HCT116 (cell line): ENCODE data around the gene VPS26B. TPM values are rescaled to one million over a fixed set of nuclear protein-coding genes. Genes with fewer than 3 reads are reported as not detected.

Experiments
- ATAC-seq: fragments of 200-7000 bp; cut with Tn5 transposase; 2 replicates; pipeline ENCODE4 v1.9.1; 2020; ENCODE audit warnings: mild to moderate bottlenecking, moderate library complexity
- BruUV-seq: library from RNA; stranded (reverse); fragments of 400-500 nt; replicated peaks from 2 replicates; lab custom pipeline; 2021; lab: Mats Ljungman, UMichigan
- CTCF ChIA-PET: fragments of 300-600 bp; sonication (Branson Sonifier 250); formaldehyde crosslinking; loops from one replicate; lab custom pipeline; 2021; ENCODE audit warnings: antibody characterized with exemption; lab: Charles Lee
- POLR2A ChIA-PET: fragments of 300-600, 350-600 bp; sonication (Branson Sonifier 250); formaldehyde crosslinking; loops from one replicate; lab custom pipeline; 2021; ENCODE audit warnings: antibody characterized with exemption; lab: Charles Lee
- RAD21 ChIA-PET, 2 experiments: fragments of 300-600 bp; sonication (Branson Sonifier 250); formaldehyde crosslinking; loops; one replicate each; lab custom pipeline; 2023; ENCODE audit warnings: low total read pairs in 2 of 2; ENCODE audit not compliant: uncharacterized antibody in 2 of 2, unreplicated experiment in 2 of 2, low non-redundant PET in 1 of 2; lab: Charles Lee
- DNase-seq: peaks from one replicate; pipeline ENCODE4 v3.0.0-alpha.2; 2010; ENCODE audit warnings: low read depth, low spot score
- H2AFZ ChIP-seq: fragments of 200-600 bp; shearing (Covaris generic), sonication (generic); 2 replicates; pipeline ENCODE4 v1.6.1; 2017; ENCODE audit warnings: low read depth, mixed run types, mixed read lengths, antibody characterized with exemption, low read length; ENCODE audit not compliant: poor library complexity, severe bottlenecking
- H3K27ac ChIP-seq: 2 replicates; pipeline ENCODE4 v1.5.1; 2012; ENCODE audit warnings: low read depth, low read length
- H3K27me3 ChIP-seq: fragments of 200-600 bp; sonication (generic); 2 replicates; pipeline ENCODE4 v1.6.1; 2016; ENCODE audit warnings: mixed run types, low read length, mixed read lengths; ENCODE audit not compliant: insufficient read depth
- H3K36me3 ChIP-seq, 2 experiments: fragments of 200-500 bp in 1 of 2; fragments of 200-600 bp in 1 of 2; sonication (Bioruptor generic) in 1 of 2; sonication (generic) in 1 of 2; 2 replicates each; pipeline versions ENCODE4 v1.5.1 to v1.6.1; 2014 to 2016; ENCODE audit warnings: low read length in 2 of 2, inconsistent platforms in 1 of 2, mixed read lengths in 1 of 2, mixed run types in 1 of 2; ENCODE audit not compliant: insufficient read depth in 2 of 2, control insufficient read depth in 1 of 2
- H3K4me1 ChIP-seq, 2 experiments: fragments of 200-600 bp in 1 of 2; sonication (generic) in 1 of 2; 2 replicates each; pipeline versions ENCODE4 v1.5.1 to v1.6.1; 2012 to 2017; ENCODE audit warnings: low read length in 2 of 2, inconsistent platforms in 1 of 2, mild to moderate bottlenecking in 1 of 2, mixed read lengths in 1 of 2, mixed run types in 1 of 2, moderate library complexity in 1 of 2; ENCODE audit not compliant: insufficient read depth in 2 of 2, control insufficient read depth in 1 of 2
- H3K4me2 ChIP-seq: fragments of 200-600 bp; sonication (generic); 2 replicates; pipeline ENCODE4 v1.6.1; 2017; ENCODE audit warnings: mixed run types, low read length, mixed read lengths
- H3K4me3 ChIP-seq, 2 experiments: fragments of 200-600 bp in 1 of 2; sonication (generic) in 1 of 2; replicated peaks in 1 of 2; 2 replicates each; pipeline ENCODE4 v1.5.1; 2011 to 2016; ENCODE audit warnings: low read length in 2 of 2, control low read depth in 1 of 2, low read depth in 1 of 2, mild to moderate bottlenecking in 1 of 2, mixed read lengths in 1 of 2, mixed run types in 1 of 2
- H3K79me2 ChIP-seq: fragments of 200-600 bp; sonication (generic); 2 replicates; pipeline ENCODE4 v1.6.1; 2017; ENCODE audit warnings: mild to moderate bottlenecking, mixed run types, low read length, moderate library complexity, mixed read lengths; ENCODE audit not compliant: insufficient read depth
- H3K9ac ChIP-seq: fragments of 200-600 bp; sonication (generic); 2 replicates; pipeline ENCODE4 v1.6.1; 2016; ENCODE audit warnings: low read length, mixed read lengths
- H3K9me2 ChIP-seq: fragments of 200-600 bp; sonication (generic), shearing (Covaris generic); 2 replicates; pipeline ENCODE4 v1.6.1; 2017; ENCODE audit warnings: mixed run types, mild to moderate bottlenecking, moderate library complexity; ENCODE audit not compliant: insufficient read depth
- H3K9me3 ChIP-seq, 2 experiments: fragments of 200-500 bp in 1 of 2; fragments of 200-600 bp in 1 of 2; sonication (Bioruptor generic) in 1 of 2; sonication (generic) in 1 of 2; 2 replicates each; pipeline ENCODE4 v1.6.1; 2014 to 2017; ENCODE audit warnings: low read length in 2 of 2, mixed read lengths in 2 of 2, inconsistent platforms in 1 of 2, low read depth in 1 of 2, mild to moderate bottlenecking in 1 of 2, mixed run types in 1 of 2, moderate library complexity in 1 of 2; ENCODE audit not compliant: control insufficient read depth in 1 of 2, insufficient read depth in 1 of 2
- H4K20me1 ChIP-seq: fragments of 200-600 bp; sonication (generic), shearing (Covaris generic); 2 replicates; pipeline ENCODE4 v1.6.1; 2017; ENCODE audit warnings: mixed run types, mild to moderate bottlenecking, moderate library complexity; ENCODE audit not compliant: insufficient read depth
- CEBPB ChIP-seq: IDR thresholded peaks from 2 replicates; pipeline ENCODE4 v1.6.1; 2012; ENCODE audit warnings: low read depth
- TCF7L2 ChIP-seq: IDR thresholded peaks from 2 replicates; pipeline ENCODE4 v1.7.0; 2011; ENCODE audit warnings: borderline replicate concordance, inconsistent platforms; ENCODE audit not compliant: insufficient read depth, insufficient read length; ENCODE audit errors: extremely low read depth
- ZNF274 ChIP-seq: fragments of 200-500 bp; sonication (Bioruptor generic); IDR thresholded peaks from 2 replicates; pipeline ENCODE4 v1.6.1; 2014; ENCODE audit warnings: mild to moderate bottlenecking, low read depth, low read length, inconsistent platforms
- intact Hi-C: fragments of 100-400 bp; cut with micrococcal nuclease; formaldehyde crosslinking; loops from 2 replicates; pipeline ENCODE4 v1.10.0; 2022
- total RNA-seq: library from RNA; stranded (reverse); gene quantifications from one replicate; pipeline ENCODE4 v1.2.1, GENCODE V29; 2021; ENCODE audit not compliant: unreplicated experiment
- TF ChIP-seq, protein P1 (sequence below): IDR thresholded peaks from 2 replicates; pipeline ENCODE4 v1.6.1; 2012
- TF ChIP-seq, protein P2 (sequence below): IDR thresholded peaks from 2 replicates; pipeline ENCODE4 v1.6.1; 2012

Gene VPS26B
- total RNA-seq, 1 experiment from 2014 or later, result 26.6 TPM

DNA sequence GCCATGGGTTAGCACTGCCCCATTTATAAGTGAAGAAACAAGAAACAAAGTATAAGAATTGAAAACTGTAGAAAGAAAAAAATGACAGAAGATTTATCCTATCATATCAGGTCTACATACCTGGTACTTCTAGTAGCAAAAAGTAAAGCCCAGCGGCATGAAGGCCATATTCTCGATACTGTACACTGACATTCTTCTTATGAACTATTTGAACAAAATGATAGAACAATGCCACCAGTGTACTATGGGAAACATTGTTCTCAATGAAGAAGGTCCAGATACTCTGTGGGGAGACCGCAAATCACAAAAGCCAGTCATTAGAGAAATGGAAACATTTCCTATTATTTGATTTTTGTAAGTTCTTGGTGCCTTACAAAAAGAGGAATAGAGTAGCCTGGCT is 7.7 kb upstream of the VPS26B start:
- H3K4me3 ChIP-seq, result no peak overlapping the region
- no peaks in the 10 kb centered on the region for H3K9me3 ChIP-seq
- H3K27me3 ChIP-seq, result no peaks in the 10 kb centered on the region
- no peak for ATAC-seq
- H3K9me2 ChIP-seq, result no peaks in the 10 kb centered on the region
- peaks cover 23 to 39% of the 10 kb centered on the region in 2 experiments for H3K36me3 ChIP-seq
- no peaks in the 10 kb centered on the region for H3K4me1 ChIP-seq
- ChIA-PET RAD21 (no interaction called here), POLR2A (no interaction called here), CTCF (no interaction called here)
- H3K9ac ChIP-seq, result no peak overlapping the region
- DNase-seq, result no peak
- H3K79me2 ChIP-seq, result peaks cover 99% of the 10 kb centered on the region
- no peak overlapping the region for H2AFZ ChIP-seq
- no peak overlapping the region for H3K27ac ChIP-seq
- H4K20me1 ChIP-seq, result peaks cover 25% of the 10 kb centered on the region; the same call in 1 of the 2 replicates
- BruUV-seq, result no TSS peak
- intact Hi-C loops, result no loop called here
- TF ChIP-seq CEBPB (no peak), TCF7L2 (no peak)
- TF ChIP-seq, protein P1, sequence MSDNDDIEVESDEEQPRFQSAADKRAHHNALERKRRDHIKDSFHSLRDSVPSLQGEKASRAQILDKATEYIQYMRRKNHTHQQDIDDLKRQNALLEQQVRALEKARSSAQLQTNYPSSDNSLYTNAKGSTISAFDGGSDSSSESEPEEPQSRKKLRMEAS, result no peak
- no peak overlapping the region for H3K4me2 ChIP-seq

DNA sequence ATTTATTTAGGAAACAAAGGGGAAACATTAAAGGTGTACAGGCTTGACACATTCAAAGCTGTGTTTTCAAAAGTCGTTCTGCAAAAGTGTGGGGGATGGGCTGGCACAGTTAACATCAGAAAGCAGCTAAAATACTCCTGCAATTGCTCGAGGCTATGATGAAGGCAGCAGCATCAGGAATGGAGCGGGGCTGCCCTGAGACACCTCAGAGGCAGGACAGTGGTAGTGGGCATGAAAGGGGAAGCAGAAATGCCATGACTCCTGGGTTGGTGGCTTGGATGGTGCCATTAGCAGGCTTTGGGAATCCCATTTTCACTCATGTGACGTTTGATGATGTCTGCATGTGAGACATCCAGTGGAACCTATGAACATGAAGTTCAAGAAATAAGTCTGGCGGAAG is 1.4 kb upstream of the VPS26B start:
- Histone ChIP-seq H3K9ac (peak overlapping the region; percentile 84), H3K27ac (peak overlapping the region; percentile 61; the same call in 1 of the 2 replicates), H3K36me3 (peaks cover 18 to 21% of the 10 kb centered on the region in 2 experiments), H3K9me3 (no peaks in the 10 kb centered on the region), H2AFZ (no peak overlapping the region), H4K20me1 (peaks cover 8% of the 10 kb centered on the region; the same call in 1 of the 2 replicates), H3K9me2 (no peaks in the 10 kb centered on the region), H3K79me2 (peaks cover 86% of the 10 kb centered on the region), H3K4me2 (peak overlapping the region; percentile 88), H3K27me3 (no peaks in the 10 kb centered on the region), H3K4me1 (peaks cover 10 to 20% of the 10 kb centered on the region in 2 experiments), H3K4me3 (peak overlapping the region; percentile 79 to 90)
- DNase-seq (no peak), ATAC-seq (no peak)
- POLR2A ChIA-PET, result interaction anchor here (1.7 kb wide), 1 partner anchor 30 kb away, joined by 4 read pairs; the partner anchor contains the start of genes ACAD8 and THYN1
- intact Hi-C loops, result loop anchor here (10.0 kb wide), 1 partner anchor 188 kb away; no protein-coding TSS in a partner anchor
- TF ChIP-seq, protein P2, sequence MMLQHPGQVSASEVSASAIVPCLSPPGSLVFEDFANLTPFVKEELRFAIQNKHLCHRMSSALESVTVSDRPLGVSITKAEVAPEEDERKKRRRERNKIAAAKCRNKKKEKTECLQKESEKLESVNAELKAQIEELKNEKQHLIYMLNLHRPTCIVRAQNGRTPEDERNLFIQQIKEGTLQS, result no peak
- no peak for TF ChIP-seq ZNF274
- TSS peak; percentile 54 for BruUV-seq
- RAD21 ChIA-PET, result no interaction called here
- CTCF ChIA-PET, result interaction anchor here (1.5 kb wide), 1 partner anchor 14 kb away, joined by 7 read pairs; no protein-coding TSS in a partner anchor
